Aortic smooth muscle cell (primary cell): ENCODE measurements around the gene FCN1. TPM values are rescaled to one million over a fixed set of nuclear protein-coding genes. Genes with fewer than 3 reads are reported as not detected.

ENCODE experiments used
- total RNA-seq: library from RNA; depleted of rRNA; stranded (reverse); fragments of >200 nt; gene quantifications from 2 replicates; pipeline ENCODE4 v1.2.3, GENCODE V29; 2014

FCN1 gene
- total RNA-seq, result not detected in 2 replicates

DNA sequence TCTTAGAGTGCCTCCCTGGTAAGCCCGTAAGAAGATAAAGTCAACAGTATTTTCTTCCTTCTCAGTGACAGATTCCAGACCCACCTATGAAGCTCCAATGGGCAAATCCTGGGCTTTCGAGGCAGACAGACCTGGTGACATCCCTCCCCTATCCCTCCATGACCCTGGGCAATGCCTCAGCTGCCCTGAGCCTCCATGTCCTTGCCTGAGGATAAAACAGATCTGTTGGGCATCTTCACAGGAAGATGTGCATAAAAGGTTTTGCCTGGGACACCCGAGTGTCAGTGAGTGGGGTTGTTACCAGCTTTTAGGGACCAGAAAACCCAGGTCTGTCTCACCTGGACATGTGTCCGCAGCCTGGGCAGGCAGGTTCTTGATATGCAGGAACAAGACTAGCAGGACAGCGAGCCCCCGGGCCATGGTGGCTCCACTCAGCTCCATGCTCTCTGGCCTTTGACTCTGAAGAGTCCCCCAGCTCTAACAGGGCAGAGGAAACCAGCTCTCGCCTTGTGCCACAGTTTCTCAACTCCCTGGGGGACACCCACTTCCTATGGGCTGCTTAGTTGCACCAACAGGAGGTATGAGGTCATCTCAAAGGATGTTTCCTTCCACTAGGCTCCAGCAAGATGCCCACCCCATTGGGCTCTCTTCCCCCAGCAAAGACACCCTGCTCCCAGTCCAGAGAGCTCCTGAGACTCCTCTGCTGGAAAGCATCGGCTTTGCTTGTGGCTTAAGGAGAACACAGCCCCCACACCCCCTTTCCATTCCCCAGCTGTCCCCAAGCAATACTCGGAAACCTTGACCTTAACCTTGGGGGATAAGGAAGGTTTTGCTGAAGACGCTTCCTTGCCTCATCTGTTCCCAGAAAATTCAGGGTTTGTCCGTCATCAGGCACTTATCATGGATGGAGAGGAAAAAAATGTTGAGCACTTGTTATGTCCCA is at the start of gene FCN1:
Gene FCN1 (minus strand): TSS at position 482 of the 943 bp plus-strand sequence. CDS start 41 bp downstream, at position 441.

GRCh38 chr9:134880484-134881312 is 37.0 kb downstream of the FCN1 start, which contains the start of gene FCN2:
FCN2 (plus strand) TSS chr9:134880810; CDS start chr9:134880822, 12 bp downstream.

Other genes starting within 250 kb of the FCN1 start
- not detected in 2 replicates for gene FCN2, start 37.1 kb downstream of the FCN1 start, total RNA-seq
- gene OLFM1, start 169.8 kb upstream of the FCN1 start, total RNA-seq, result 0.44 and 2.0 TPM in 2 replicates